Activated CD4-positive, alpha-beta memory T cell treated with anti-CD3 and anti-CD28 coated beads for 36 hours (primary cell): ENCODE results near the gene CARD19. TPM values are rescaled to one million over a fixed set of nuclear protein-coding genes. Genes with fewer than 3 reads are reported as not detected.
"Not testable (repeated sequence)": the region's sequence is repeated elsewhere in the genome, so short reads cannot be mapped to it uniquely, and the experiment has no call there.

Experiments
- CTCF ChIA-PET: fragments of 350-600 bp; sonication (Branson Sonifier 250); formaldehyde crosslinking; loops from one replicate; lab custom pipeline; 2021; ENCODE audit warnings: antibody characterized with exemption, inconsistent platforms; lab: Charles Lee
- POLR2A ChIA-PET: fragments of 350-600 bp; sonication (Branson Sonifier 250); formaldehyde crosslinking; loops from one replicate; lab custom pipeline; 2021; ENCODE audit warnings: antibody characterized with exemption; lab: Charles Lee
- DNase-seq: peaks from one replicate; pipeline ENCODE4 v3.0.0-alpha.2; 2020
- H3K27ac Mint-ChIP-seq: one replicate; pipeline ENCODE4 v1.8.0; 2021; ENCODE audit warnings: mixed read lengths
- H3K27me3 Mint-ChIP-seq: one replicate; pipeline ENCODE4 v1.8.0; 2021; ENCODE audit warnings: mixed read lengths
- H3K36me3 Mint-ChIP-seq: one replicate; pipeline ENCODE4 v1.8.0; 2021; ENCODE audit warnings: mixed read lengths
- H3K4me1 Mint-ChIP-seq: one replicate; pipeline ENCODE4 v1.8.0; 2021; ENCODE audit warnings: low read depth, mixed read lengths
- H3K4me3 Mint-ChIP-seq: one replicate; pipeline ENCODE4 v1.8.0; 2021; ENCODE audit warnings: mild to moderate bottlenecking, mixed read lengths
- H3K9me3 Mint-ChIP-seq: one replicate; pipeline ENCODE4 v1.8.0; 2021; ENCODE audit warnings: mixed read lengths
- intact Hi-C: fragments of 100-400 bp; cut with micrococcal nuclease; formaldehyde crosslinking; loops from one replicate; pipeline ENCODE4 v1.15.1; 2023
- total RNA-seq, 2 experiments: library from RNA; stranded (reverse); gene quantifications; one replicate each; pipeline ENCODE4 v1.2.3, GENCODE V29; 2021

The CARD19 gene
- total RNA-seq, 2 experiments from 2014 or later, result 77.9 to 80.0 TPM

DNA sequence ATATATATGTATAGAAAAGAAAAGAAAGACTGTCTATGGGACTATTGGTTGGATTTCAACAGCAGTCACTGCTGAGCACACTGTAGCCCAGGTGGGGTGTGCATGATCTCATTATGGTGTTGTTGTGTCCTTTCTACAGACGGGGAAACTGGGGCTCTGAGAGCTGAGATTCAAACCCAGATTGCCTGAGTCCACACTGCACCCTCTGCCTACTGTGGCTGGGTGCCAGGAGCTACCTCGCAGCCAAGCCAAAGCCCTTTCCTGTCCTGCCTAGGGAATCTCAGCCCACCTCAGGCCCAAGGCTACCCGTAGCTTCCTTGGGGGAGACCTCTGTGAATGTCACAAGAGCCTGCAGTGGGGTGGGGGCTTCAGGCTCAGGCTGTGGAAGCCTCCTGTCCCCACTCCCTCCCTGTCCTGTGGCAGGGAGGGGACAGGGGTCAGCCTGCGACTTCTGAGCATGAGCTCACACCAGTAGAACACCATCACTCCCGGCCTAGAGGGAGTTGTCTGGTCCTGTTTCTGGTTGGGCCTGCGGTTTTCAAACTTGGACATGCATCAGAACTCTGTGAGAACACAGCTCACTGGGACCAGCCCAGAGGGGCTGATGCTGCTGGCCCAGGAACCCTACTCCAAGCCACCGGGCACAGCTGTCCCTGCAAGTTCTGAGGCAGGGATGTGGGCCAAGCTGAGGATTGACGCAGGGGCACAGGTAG, 45.9 kb downstream of the CARD19 start:
- no peak for DNase-seq
- ChIA-PET CTCF (interaction anchor here (0.9 to 1.1 kb wide), 2 partner anchors 11 to 13 kb away, joined by 3 read pairs; no protein-coding TSS in a partner anchor), POLR2A (no interaction called here)
- Mint-ChIP-seq H3K9me3 (peaks cover 15% of the 10 kb centered on the region), H3K36me3 (peaks cover 11% of the 10 kb centered on the region), H3K4me3 (no peak overlapping the region), H3K4me1 (peaks cover 56% of the 10 kb centered on the region), H3K27ac (no peak overlapping the region), H3K27me3 (no peaks in the 10 kb centered on the region)
- intact Hi-C loops, result loop anchor here (10.0 kb wide), 1 partner anchor 267 kb away; the partner anchor contains the start of gene ZNF484

- Mint-ChIP-seq H3K4me1 (peaks cover 59% of the 10 kb centered on the region), H3K4me3 (no peak overlapping the region), H3K9me3 (peaks cover 26% of the 10 kb centered on the region), H3K36me3 (peaks cover 26% of the 10 kb centered on the region), H3K27me3 (no peaks in the 10 kb centered on the region), H3K27ac (peak overlapping the region; percentile 82)
- intact Hi-C loops, result loop anchor here (10.0 kb wide), 1 partner anchor 269 kb away; the partner anchor contains the start of gene ZNF484
- DNase-seq, result peak; percentile 63
- ChIA-PET POLR2A (interaction anchor here (1.0 to 1.6 kb wide), 2 partner anchors 9 to 10 kb away, joined by 3 to 7 read pairs; partner anchors contain the start of gene NINJ1), CTCF (interaction anchor here (0.7 to 1.4 kb wide), 2 partner anchors 10 to 11 kb away, joined by 3 to 4 read pairs; no protein-coding TSS in a partner anchor)
Measured at GRCh38 chr9:93143830-93144530, 48.0 kb downstream of the CARD19 start.

GRCh38 chr9:93146696-93147095, 50.7 kb downstream of the CARD19 start:
- ChIA-PET CTCF (interaction anchor here (1.0 to 1.2 kb wide), 2 partner anchors 38 to 680 kb away, joined by 3 to 7 read pairs; no protein-coding TSS in a partner anchor), POLR2A (interaction anchor here (1.1 to 1.2 kb wide), 2 partner anchors 13 to 82 kb away, joined by 3 to 6 read pairs; partner anchors contain the start of gene NINJ1)
- peak; percentile 75 for DNase-seq
- Mint-ChIP-seq H3K27ac (peak overlapping the region; percentile 92), H3K4me1 (peaks cover 68% of the 10 kb centered on the region), H3K9me3 (peaks cover 31% of the 10 kb centered on the region), H3K36me3 (peaks cover 27% of the 10 kb centered on the region), H3K4me3 (peak overlapping the region; percentile 54)
- intact Hi-C loops, result loop anchor here (1.0 to 10.0 kb wide), 5 partner anchors 10 to 316 kb away; partner anchors contain the start of genes NINJ1 and ZNF484
- H3K27me3 Mint-ChIP-seq, result not testable (repeated sequence)

DNA sequence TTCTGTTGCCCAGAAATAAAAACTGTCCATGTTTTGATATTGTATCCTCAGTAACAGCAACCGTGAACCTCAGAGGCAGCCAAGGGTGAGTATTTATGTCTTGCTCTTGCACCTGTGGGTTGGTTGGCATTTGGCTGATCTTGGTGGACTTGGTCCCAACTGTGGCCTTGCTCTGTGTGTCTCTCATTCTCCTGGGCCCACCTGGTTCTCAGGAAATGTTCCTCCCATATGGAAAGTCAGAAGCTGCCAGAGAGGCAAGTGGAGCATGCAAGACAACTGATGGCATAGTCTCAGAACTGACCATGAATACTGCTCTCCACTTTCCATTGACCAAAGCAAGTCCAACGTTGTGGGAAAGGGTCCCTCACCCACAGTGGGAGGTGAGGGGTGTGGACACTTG, 51.6 kb downstream of the CARD19 start:
- no peak for DNase-seq
- no peaks in the 10 kb centered on the region for H3K27me3 Mint-ChIP-seq
- peaks cover 27% of the 10 kb centered on the region for H3K36me3 Mint-ChIP-seq
- peak overlapping the region; percentile 32 for H3K4me3 Mint-ChIP-seq
- peaks cover 59% of the 10 kb centered on the region for H3K4me1 Mint-ChIP-seq
- CTCF ChIA-PET, result interaction anchor here (1.2 kb wide), 1 partner anchor 39 kb away, joined by 7 read pairs; no protein-coding TSS in a partner anchor
- H3K27ac Mint-ChIP-seq, result peak overlapping the region; percentile 92
- intact Hi-C loops, result loop anchor here (2.0 to 10.0 kb wide), 4 partner anchors 39 to 315 kb away; partner anchors contain the start of gene ZNF484
- POLR2A ChIA-PET, result no interaction called here
- H3K9me3 Mint-ChIP-seq, result peaks cover 31% of the 10 kb centered on the region

GRCh38 chr9:93148721-93149120, 52.7 kb downstream of the CARD19 start:
- intact Hi-C loops, result loop anchor here (2.0 to 10.0 kb wide), 4 partner anchors 40 to 314 kb away; partner anchors contain the start of gene ZNF484
- Mint-ChIP-seq H3K9me3 (peaks cover 31% of the 10 kb centered on the region), H3K4me3 (peak overlapping the region; percentile 40), H3K27me3 (no peaks in the 10 kb centered on the region), H3K4me1 (peaks cover 52% of the 10 kb centered on the region), H3K27ac (peak overlapping the region; percentile 90), H3K36me3 (peaks cover 27% of the 10 kb centered on the region)
- POLR2A ChIA-PET, result no interaction called here
- DNase-seq, result peak; percentile 45
- CTCF ChIA-PET, result interaction anchor here (0.6 kb wide), 1 partner anchor 40 kb away, joined by 3 read pairs; no protein-coding TSS in a partner anchor

DNA sequence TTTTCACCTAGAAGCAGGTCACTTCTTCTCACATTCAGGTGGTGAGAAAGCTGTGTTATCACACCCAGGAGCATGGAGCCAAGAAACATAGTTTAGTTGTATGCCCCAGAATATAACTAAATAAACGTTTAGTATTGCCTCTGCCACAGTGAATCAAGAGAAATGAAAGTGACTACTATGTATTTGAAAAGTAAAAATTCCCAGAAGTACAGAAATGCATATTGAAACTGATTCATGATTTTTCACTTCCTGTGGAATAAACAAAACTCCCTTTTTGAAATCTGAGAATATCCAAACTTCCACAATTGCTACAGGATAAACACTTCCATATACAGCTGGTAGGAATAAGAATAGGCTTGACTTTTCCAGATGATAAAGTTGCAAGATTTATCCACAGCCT, 53.3 kb downstream of the CARD19 start:
- no peaks in the 10 kb centered on the region for H3K27me3 Mint-ChIP-seq
- peaks cover 27% of the 10 kb centered on the region for H3K36me3 Mint-ChIP-seq
- CTCF ChIA-PET, result interaction anchor here (0.6 to 1.0 kb wide), 2 partner anchors 12 to 41 kb away, joined by 3 to 4 read pairs; no protein-coding TSS in a partner anchor
- H3K4me1 Mint-ChIP-seq, result peaks cover 46% of the 10 kb centered on the region
- peak overlapping the region; percentile 90 for H3K27ac Mint-ChIP-seq
- intact Hi-C loops, result loop anchor here (2.0 to 10.0 kb wide), 4 partner anchors 41 to 313 kb away; partner anchors contain the start of gene ZNF484
- no peak for DNase-seq
- H3K9me3 Mint-ChIP-seq, result peaks cover 31% of the 10 kb centered on the region
- POLR2A ChIA-PET, result no interaction called here
- peak overlapping the region; percentile 35 for H3K4me3 Mint-ChIP-seq

DNA sequence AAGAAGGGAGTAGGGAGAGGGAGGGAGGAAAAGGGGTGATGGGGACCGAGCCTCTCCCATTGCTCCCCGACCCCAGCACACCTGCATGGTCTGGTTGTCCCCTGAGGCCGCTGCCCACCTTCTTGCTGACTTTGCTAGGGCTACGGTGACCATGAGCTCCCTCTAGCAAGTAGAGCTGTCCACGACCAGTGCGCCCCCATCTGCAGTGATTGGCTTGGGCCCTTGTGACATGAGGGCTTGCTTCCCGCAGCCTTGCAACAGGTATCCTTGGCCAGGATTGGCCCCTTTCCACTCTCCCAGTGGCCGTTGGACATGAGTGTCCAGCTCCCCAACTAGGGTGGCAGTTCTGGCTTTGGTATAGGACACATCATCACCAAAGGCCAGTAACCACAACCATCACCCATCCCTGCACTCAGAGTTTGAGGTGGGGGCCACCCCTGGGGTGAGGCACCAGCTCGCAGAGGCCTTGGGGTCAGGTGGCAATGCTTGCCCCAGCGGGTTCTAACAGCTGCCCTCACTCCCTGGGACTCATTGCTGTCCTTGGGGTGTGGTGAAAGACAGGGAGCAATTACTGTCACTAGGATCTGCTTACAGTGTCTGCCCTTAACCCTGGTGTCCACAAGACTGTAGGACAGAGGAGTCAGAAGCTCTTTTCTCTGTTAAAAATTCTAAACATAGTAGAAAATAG, 55.2 kb downstream of the CARD19 start:
- ChIA-PET CTCF (interaction anchor here (1.2 kb wide), 1 partner anchor 42 kb away, joined by 4 read pairs; no protein-coding TSS in a partner anchor), POLR2A (no interaction called here)
- Mint-ChIP-seq H3K36me3 (peaks cover 22% of the 10 kb centered on the region), H3K27me3 (no peaks in the 10 kb centered on the region), H3K4me1 (peaks cover 46% of the 10 kb centered on the region), H3K27ac (no peak overlapping the region), H3K9me3 (peaks cover 27% of the 10 kb centered on the region), H3K4me3 (no peak overlapping the region)
- no peak for DNase-seq
- intact Hi-C loops, result no loop called here

- intact Hi-C loops, result no loop called here
- Mint-ChIP-seq H3K4me1 (peaks cover 30% of the 10 kb centered on the region), H3K27me3 (no peaks in the 10 kb centered on the region), H3K4me3 (no peak overlapping the region), H3K36me3 (peaks cover 3% of the 10 kb centered on the region), H3K27ac (no peak overlapping the region), H3K9me3 (peaks cover 4% of the 10 kb centered on the region)
- ChIA-PET POLR2A (interaction anchor here (0.6 to 0.8 kb wide), 2 partner anchors 20 to 45 kb away, joined by 3 read pairs; partner anchors contain the start of gene NINJ1), CTCF (interaction anchor here (0.6 to 1.6 kb wide), 10 partner anchors 9 to 407 kb away, joined by 3 to 10 read pairs (median 4); no protein-coding TSS in a partner anchor)
- DNase-seq, result peak; percentile 69
Measured at GRCh38 chr9:93154293-93154903, 58.4 kb downstream of the CARD19 start.

DNA sequence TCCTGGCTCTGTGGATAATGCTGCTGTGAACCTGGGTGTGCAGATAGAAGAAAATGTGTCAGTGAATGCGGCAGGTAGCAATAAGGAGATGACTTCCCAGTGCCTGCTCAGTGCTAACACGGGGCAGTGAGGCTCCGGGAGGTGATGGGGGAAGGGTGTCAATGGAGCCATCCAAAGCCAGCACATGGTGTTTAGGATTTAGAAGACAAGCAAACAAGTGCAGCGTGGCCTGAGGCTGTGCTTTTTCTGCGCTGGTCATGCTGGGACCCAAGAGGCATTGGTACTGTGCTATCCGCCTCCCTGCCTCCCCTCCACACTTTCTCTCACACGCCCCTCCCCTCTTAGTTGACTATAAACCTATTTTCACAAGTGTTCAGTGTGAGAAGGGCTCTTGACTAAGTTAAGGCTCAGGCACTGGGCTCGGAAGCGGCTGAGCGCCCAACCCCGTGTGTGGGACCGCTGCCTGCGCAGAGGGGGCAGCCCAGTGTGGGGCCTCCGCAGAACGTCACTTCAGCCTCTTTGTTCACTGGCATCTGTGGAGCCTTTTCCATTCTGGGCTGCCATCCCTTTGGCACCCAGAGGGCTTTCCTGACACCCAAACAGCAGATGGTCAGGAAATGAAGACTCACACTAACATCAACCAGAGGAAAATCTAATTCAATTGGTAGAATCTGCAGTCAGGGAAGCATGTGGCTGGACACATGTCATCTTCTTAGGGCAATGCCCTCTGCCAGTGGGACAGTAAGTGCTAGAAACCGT, 59.9 kb downstream of the CARD19 start:
- DNase-seq, result no peak
- CTCF ChIA-PET, result interaction anchor here (0.9 to 3.8 kb wide), 9 partner anchors 12 to 410 kb away, joined by 3 to 31 read pairs (median 5); no protein-coding TSS in a partner anchor
- H3K27ac Mint-ChIP-seq, result peak overlapping the region; percentile 77
- H3K9me3 Mint-ChIP-seq, result peaks cover 4% of the 10 kb centered on the region
- POLR2A ChIA-PET, result interaction anchor here (1.1 to 1.5 kb wide), 3 partner anchors 22 to 192 kb away, joined by 3 to 10 read pairs (median 4); partner anchors contain the start of gene NINJ1
- H3K4me3 Mint-ChIP-seq, result no peak overlapping the region
- no peaks in the 10 kb centered on the region for H3K27me3 Mint-ChIP-seq
- intact Hi-C loops, result loop anchor here (1.0 to 5.0 kb wide), 9 partner anchors 10 to 1011 kb away; partner anchors contain the start of genes CARD19, FAM120A and NINJ1
- H3K36me3 Mint-ChIP-seq, result peaks cover 3% of the 10 kb centered on the region
- peaks cover 24% of the 10 kb centered on the region for H3K4me1 Mint-ChIP-seq
